GF-D8 (cell line): ENCODE results near the gene ELN.

ENCODE experiments used
- DNase-seq: peaks from one replicate; lab custom pipeline; 2025; lab: John Stamatoyannopoulos, UW

Gene ELN

DNA sequence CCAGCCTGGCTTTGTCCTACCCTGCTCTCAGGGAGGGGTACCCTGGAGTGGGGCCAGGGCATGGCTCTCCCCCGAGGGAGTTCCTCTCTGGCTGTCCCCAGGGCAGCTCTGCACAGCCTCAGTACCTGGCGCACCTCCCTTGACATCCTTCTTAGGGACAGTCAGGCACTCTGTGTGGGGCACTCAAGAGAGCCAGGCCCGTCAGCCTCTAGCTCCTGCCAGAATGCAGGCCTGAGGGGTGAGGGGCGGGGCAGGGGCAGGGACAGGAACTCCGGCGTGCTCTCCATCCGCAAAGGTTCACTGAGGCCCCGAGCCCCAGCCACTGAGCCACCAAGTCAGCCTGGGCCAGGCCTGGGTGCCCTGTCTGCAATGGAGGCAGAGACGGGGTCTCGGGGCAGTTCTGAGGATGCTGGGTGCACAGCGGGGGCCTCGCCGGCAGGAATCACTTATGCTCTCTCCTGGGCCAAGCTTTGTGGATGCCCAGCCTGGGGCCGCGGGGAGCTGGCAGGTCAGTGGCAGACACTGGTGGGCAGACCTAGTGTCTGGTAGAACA lies 65.8 kb downstream of the ELN start:
- no peak for DNase-seq

DNA sequence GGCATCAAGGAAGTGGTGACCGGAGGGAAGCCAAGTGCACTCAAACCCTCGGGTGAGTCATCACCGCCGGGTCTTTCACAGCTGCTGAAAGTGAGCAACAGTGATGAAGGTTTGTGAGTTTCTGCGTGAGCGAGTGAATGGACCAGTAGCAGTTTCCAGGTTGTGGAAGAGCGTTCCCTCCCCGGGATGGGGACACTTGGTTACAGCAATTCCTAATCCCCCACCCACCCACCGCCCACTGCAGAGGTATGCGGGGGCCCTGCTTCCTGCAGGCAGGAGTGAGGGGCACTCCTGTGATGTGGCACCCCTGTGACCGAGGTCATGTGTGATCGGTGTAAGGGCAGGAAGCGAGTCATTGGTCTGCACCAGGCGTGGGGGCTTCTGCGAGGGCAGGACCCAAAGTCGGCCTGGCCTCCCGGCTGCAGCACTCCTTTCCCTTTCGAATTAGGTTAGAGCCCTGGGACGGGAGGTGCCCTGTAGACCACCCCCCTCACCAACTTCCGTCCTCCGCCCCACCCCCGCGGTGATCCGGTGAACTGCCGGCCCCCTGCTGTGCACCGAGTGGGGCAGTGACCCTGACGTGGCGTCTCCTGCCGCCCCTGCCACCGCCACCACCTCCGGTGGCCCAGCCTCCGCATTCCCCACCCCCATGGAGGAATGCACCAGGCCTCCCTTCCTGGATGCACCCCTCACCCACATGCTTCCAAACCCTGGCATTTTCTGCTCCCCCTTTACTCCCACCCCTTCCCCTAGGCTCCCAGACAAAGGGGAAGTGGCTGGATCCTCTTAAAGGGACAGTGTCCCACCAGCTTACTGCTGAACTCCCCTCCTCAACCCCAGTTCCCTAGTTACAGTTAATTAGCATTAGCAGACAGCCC lies 66.5 kb downstream of the ELN start:
- peak; percentile 50 for DNase-seq

DNA sequence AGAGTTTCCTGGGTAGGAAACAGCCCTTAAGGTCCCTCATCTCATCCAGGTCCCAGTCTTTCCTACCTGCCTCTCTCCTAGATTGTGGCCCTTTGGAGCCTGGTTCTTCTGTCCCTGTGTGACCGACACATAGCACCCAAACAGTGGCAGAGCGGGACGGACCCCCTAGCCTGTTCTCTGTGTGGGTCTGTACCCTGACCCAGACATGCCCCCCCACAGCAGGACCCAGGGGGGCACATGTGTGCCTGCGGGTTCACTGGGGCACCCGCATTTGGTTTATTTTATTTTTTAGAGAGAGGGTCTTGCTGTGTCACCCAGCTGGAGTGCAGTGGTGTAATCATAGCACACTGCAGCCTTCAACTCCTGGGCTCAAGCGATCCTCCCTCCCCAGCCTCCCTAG lies 67.2 kb downstream of the ELN start:
- DNase-seq = no peak

DNA sequence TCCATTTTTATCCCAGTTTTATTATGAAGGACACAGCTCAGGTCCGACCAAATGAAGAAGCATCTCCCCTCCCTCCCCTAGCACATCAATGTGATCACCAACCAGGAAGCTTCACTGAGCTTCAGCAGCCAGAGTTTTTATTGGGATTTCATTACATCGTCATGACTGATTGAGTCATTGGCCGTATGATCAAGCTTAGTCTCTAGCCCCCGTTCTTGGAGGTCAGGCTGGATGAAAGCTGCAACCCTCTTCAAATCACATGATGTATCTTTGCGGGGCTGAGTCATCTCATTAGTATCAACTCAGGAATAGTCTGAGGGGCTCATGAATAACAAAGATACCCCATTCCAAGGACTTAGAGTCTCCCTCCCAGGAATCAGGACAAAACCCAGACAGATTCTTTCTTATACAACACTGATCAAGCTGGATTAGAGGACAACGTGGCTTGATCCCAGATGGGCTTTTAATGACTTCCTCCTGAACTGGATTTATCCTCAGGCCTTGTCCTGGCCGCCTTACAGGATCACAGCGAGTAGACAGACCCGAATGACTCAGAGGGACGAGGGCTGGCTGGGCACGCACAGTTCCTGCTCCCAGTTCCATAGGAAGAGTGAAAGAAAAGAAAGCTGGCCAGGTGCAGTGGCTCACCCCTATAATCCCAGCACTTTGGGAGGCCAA lies 70.1 kb downstream of the ELN start:
- DNase-seq = no peak

DNA sequence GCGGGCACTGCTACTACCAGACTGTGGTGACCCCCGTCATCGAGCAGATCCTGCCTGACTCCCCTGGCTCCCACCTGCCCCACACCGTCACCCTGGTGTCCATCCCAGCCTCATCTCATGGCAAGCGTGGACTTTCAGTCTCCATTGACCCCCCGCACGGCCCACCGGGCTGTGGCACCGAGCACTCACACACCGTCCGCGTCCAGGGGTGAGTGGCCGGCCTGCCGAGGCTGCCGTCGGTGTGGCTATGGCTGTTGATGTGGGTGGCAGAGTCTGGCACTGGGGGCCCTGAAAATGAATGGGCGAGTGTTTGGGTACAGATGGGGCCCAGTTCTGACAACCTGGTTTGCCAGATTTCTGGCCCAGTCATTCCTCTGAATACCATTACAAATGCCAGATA lies 71.1 kb downstream of the ELN start:
- DNase-seq = no peak

DNA sequence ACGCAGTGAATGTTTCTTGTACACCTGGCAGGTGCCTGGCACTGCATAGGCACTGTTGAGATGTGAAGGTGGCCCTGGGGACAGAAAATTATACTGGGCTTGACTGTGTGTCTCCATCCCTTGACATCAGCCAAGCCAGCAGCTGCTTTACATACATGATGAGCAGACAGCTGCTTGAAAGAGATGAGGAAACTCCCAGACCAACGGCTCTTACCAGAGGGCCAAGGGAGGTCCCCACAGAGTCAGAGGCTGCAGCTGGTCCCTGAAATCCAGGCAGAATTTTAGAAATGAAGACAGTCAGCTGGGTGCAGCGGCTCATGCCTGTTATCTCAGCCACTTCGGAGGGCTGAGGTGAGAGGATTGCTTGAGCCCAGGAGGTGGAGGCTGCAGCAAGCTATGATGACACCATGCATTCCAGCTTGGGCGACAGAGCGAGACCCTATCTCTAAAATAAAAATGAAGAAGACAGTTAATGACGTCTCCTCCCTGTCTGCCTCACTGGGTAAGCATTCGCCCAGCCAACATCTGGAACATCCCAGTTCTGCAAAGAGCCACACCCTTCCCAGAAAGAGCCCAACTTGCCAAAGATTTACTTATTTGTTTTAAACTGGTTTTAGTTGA lies 73.2 kb downstream of the ELN start:
- DNase-seq = no peak

DNA sequence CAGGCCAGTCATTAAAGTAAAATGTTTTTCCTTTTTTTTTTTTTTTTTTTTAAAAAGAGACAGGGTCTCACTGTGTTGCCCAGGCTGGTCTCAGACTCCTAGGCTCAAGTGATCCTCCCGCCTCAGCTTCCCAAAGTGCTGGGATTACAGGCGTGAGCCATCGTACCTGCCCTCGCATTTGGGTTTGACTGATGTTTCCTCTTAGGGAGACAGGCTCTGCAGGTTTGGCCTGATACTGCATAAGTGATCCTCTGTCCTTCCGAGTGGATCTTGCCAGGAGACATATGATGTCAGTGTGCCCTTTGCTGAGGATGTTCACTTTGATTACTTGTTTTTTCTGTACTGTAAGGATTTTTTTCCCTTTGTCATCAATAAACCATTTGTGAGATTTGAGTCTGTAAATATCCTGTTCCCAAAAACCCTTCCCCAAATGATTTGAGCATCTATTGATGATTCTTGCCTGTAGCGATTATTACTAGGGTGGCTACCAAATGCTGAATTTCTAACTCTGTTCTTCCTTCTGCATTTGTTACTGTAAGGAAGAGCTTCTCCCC lies 75.3 kb downstream of the ELN start:
- DNase-seq = no peak

DNA sequence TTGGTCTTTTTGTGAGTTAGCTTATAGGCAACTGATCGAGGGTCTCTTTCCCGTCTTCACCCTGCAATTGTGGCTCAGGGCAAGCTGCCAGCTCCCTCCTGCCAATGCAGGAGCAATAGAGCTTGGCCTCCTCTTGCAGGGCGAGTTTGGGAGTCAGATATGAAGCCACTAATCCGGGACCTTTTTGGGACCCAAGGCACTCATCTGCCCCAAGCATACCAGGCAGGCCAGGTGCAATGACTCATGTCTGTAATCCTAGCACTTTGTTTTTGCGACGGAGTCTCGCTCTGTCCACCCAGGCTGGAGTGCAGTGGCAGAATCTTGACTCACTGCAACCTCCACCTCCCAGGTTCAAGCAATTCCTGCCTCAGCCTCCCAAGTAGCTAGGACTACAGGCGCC lies 76.7 kb downstream of the ELN start:
- DNase-seq = no peak

DNA sequence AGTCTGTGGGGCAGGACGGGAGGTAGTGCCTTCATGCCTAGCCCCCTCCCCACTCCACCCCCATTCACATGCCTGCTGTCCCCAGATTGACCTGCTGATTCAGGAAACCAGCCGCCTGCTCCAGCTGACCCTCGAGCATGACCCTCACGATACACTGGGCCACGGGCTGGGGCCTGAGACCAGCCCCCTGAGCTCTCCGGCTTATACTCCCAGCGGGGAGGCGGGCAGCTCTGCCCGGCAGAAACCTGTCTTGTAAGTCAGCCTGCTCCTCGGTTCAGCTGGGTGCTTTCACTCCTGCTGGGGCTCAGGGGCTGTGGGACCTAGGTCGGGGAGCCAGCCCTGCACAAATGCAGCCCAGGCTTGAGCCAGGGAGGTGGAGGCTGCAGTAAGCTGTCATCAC lies 78.0 kb downstream of the ELN start:
- no peak for DNase-seq

DNA sequence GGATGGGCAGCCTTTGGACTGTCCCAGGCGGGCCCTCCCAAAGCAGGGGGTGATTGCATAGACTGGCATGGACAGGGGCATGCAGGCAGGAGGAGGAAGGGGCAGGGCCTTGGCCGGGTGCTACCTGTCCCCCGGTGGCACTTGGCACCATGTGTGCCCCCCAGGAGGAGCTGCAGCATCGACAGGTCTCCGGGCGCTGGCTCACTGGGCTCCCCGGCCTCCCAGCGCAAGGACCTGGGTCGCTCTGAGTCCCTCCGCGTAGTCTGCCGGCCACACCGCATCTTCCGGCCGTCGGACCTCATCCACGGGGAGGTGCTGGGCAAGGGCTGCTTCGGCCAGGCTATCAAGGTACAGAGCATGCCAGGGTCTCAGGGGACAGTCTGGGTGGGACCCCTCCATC lies 78.9 kb downstream of the ELN start:
- DNase-seq = no peak

DNA sequence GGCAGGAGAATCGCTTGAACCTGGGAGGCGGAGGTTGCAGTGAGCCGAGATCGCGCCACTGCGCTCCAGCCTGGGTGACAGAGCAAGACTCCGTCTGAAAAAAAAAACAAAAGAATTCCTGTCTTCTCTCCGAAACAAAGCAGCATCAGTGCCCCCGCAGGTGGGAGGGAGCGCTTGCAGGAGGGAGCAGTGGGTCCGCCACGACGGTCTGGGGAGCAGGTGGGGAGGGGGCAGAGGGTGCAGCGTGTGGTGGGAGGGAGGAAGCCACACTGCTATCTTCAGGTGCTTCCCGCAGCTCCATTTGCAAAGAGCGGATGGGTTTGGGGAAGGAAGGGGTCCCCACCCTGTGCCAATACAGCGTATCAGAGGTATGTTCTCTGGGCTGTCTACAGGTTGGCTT lies 87.4 kb downstream of the ELN start:
- no peak for DNase-seq

DNA sequence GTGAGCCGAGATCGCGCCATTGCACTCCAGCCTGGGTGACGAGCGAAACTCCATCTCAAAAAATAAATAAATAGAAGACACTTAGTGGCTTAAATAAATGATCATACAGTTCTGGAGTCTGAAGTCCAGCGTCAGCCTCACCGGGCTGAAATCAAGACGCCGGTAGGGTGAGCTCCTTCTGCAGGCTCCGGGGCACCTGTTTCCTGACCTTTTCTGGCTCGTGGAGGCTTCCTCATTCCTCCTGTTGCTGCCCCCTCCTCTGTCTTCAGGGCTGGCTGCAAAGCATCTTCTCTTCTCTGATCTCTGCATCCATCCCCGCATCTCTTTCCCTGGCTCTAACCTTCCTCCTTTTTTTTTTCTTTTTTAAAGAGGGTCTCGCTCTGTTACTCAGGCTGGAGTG lies 88.4 kb downstream of the ELN start:
- no peak for DNase-seq
